A549 (cell line): ENCODE data around the gene NACC2. TPM values are rescaled to one million over a fixed set of nuclear protein-coding genes. Genes with fewer than 3 reads are reported as not detected.

ENCODE experiments used
- ATAC-seq, 2 experiments: fragments of 200-7000 bp in 1 of 2; fragments of >200 bp in 1 of 2; cut with Nextera tagmentation in 1 of 2; cut with Tn5 transposase in 1 of 2; 3 replicates each; pipeline versions ENCODE4 v1.8.0 to v1.9.1; 2018 to 2020; ENCODE audit warnings: mild to moderate bottlenecking in 1 of 2, moderate library complexity in 1 of 2
- CTCF ChIA-PET: fragments of 300-600 bp; sonication (Branson Sonifier 250); formaldehyde crosslinking; extraction: SDS; loops from one replicate; lab custom pipeline; 2021; ENCODE audit warnings: antibody characterized with exemption, inconsistent platforms; lab: Yijun Ruan, JAX
- POLR2A ChIA-PET: fragments of 350-600 bp; formaldehyde crosslinking; extraction: SDS; loops from one replicate; lab custom pipeline; 2021; ENCODE audit warnings: antibody characterized with exemption, inconsistent platforms; lab: Yijun Ruan, JAX
- DNase-seq, 2 experiments: peaks; one replicate each; pipeline versions ENCODE4 v3.0.0 to v3.0.0-alpha.2; 2011 to 2016; ENCODE audit warnings: low read depth in 1 of 2, low spot score in 1 of 2
- FAIRE-seq: peaks from 2 replicates; lab custom pipeline; 2011; peaks lifted over from hg19 to GRCh38; lab: Jason Lieb, UNC
- H3K27ac ChIP-seq, 2 experiments: fragments of >200 bp; sonication (Bioruptor Twin); formaldehyde crosslinking; 3 replicates each; pipeline ENCODE4 v1.5.1; 2016 to 2017
- H3K4me1 ChIP-seq: fragments of >200 bp; sonication (Bioruptor Twin); formaldehyde crosslinking; 3 replicates; pipeline ENCODE4 v1.6.1; 2016
- H3K4me2 ChIP-seq: fragments of >200 bp; sonication (Bioruptor Twin); formaldehyde crosslinking; 3 replicates; pipeline ENCODE4 v1.6.1; 2016
- H3K4me3 ChIP-seq: fragments of >200 bp; sonication (Bioruptor Twin); formaldehyde crosslinking; 3 replicates; pipeline ENCODE4 v1.5.1; 2016
- H3K9me3 ChIP-seq: fragments of >200 bp; sonication (Bioruptor Twin); formaldehyde crosslinking; 3 replicates; pipeline ENCODE4 v1.6.1; 2016
- CBX2 ChIP-seq: fragments of 200-600 bp; sonication (generic); IDR thresholded peaks from 2 replicates; pipeline ENCODE4 v1.6.1; 2016; ENCODE audit warnings: low read depth, mild to moderate bottlenecking, borderline replicate concordance
- CHD2 ChIP-seq: fragments of 150-350 bp; IDR thresholded peaks from 2 replicates; pipeline ENCODE4 v1.6.1; 2014; ENCODE audit warnings: low read length; ENCODE audit not compliant: partially characterized antibody
- E2F6 ChIP-seq: IDR thresholded peaks from 2 replicates; pipeline ENCODE4 v1.6.1; 2012; ENCODE audit warnings: low read depth, borderline replicate concordance
- EP300 ChIP-seq, 2 experiments: fragments of >200 bp; sonication (Bioruptor Twin); formaldehyde crosslinking; IDR thresholded peaks; 2 replicates in 1 of 2; 3 replicates in 1 of 2; pipeline ENCODE4 v1.6.1; 2016 to 2017
- FOSB ChIP-seq: fragments of 250-450 bp; sonication (Bioruptor Pico); IDR thresholded peaks from 2 replicates; pipeline ENCODE4 v1.5.0; 2020; ENCODE audit warnings: mild to moderate bottlenecking, moderate library complexity
- FOXS1 ChIP-seq: fragments of 250-450 bp; sonication (Bioruptor Pico); IDR thresholded peaks from 2 replicates; pipeline ENCODE4 v1.5.0; 2020; ENCODE audit warnings: mild to moderate bottlenecking, moderate library complexity
- HES2 ChIP-seq: fragments of >200 bp; sonication (Bioruptor Twin); formaldehyde crosslinking; IDR thresholded peaks from 2 replicates; pipeline ENCODE4 v1.6.1; 2016
- HEYL ChIP-seq: fragments of 250-450 bp; sonication (Bioruptor Pico); IDR thresholded peaks from 2 replicates; pipeline ENCODE4 v1.8.0; 2021; ENCODE audit warnings: mild to moderate bottlenecking, moderate library complexity
- HMGXB4 ChIP-seq: fragments of 250-450 bp; sonication (Bioruptor Pico); IDR thresholded peaks from 2 replicates; pipeline ENCODE4 v1.5.0; 2021; ENCODE audit warnings: mild to moderate bottlenecking, moderate library complexity, borderline replicate concordance
- HOXB13 ChIP-seq: fragments of 250-450 bp; sonication (Bioruptor Pico); IDR thresholded peaks from 2 replicates; pipeline ENCODE4 v1.5.0; 2020; ENCODE audit warnings: low read depth, mild to moderate bottlenecking, moderate library complexity
- JUN ChIP-seq, 2 experiments: fragments of >200 bp; sonication (Bioruptor Twin); formaldehyde crosslinking; IDR thresholded peaks; 2 replicates in 1 of 2; 3 replicates in 1 of 2; pipeline ENCODE4 v1.6.1; 2016 to 2017
- JUNB ChIP-seq: fragments of >200 bp; sonication (Bioruptor Twin); formaldehyde crosslinking; IDR thresholded peaks from 2 replicates; pipeline ENCODE4 v1.6.1; 2016
- KDM1A ChIP-seq: fragments of 200-600 bp; sonication (generic); IDR thresholded peaks from 2 replicates; pipeline ENCODE4 v1.6.1; 2016; ENCODE audit warnings: low read depth, mild to moderate bottlenecking
- MAFK ChIP-seq: fragments of 450-650 bp; IDR thresholded peaks from 2 replicates; pipeline ENCODE4 v1.6.1; 2014; ENCODE audit not compliant: partially characterized antibody
- MYC ChIP-seq: IDR thresholded peaks from 2 replicates; pipeline ENCODE4 v1.6.1; 2012; ENCODE audit warnings: mild to moderate bottlenecking, inconsistent platforms, low read length, improper control_type of control experiment, borderline replicate concordance
- NFE2L2 ChIP-seq: fragments of 150-350 bp; conservative IDR thresholded peaks from 2 replicates; pipeline ENCODE4 v1.6.1; 2014; ENCODE audit warnings: low read length
- PHF8 ChIP-seq: fragments of 200-600 bp; sonication (generic); IDR thresholded peaks from 2 replicates; pipeline ENCODE4 v1.6.1; 2016; ENCODE audit warnings: low read depth, mild to moderate bottlenecking, antibody characterized with exemption, moderate library complexity, borderline replicate concordance
- POLR2AphosphoS2 ChIP-seq: conservative IDR thresholded peaks from 2 replicates; pipeline ENCODE4 v1.6.1; 2012; ENCODE audit warnings: low read length, improper control_type of control experiment, inconsistent platforms
- RFX5 ChIP-seq: fragments of 450-650 bp; IDR thresholded peaks from 2 replicates; pipeline ENCODE4 v1.7.1; 2014; ENCODE audit warnings: antibody characterized with exemption, mild to moderate bottlenecking, moderate library complexity
- SMC3 ChIP-seq: fragments of >200 bp; sonication (Bioruptor Twin); formaldehyde crosslinking; IDR thresholded peaks from 3 replicates; pipeline ENCODE4 v1.6.1; 2018; ENCODE audit warnings: inconsistent platforms
- TP53 ChIP-seq: fragments of 250-450 bp; sonication (Bioruptor Pico); IDR thresholded peaks from 2 replicates; pipeline ENCODE4 v1.5.0; 2021; ENCODE audit warnings: mild to moderate bottlenecking, moderate library complexity
- USF2 ChIP-seq: fragments of 450-650 bp; IDR thresholded peaks from 2 replicates; pipeline ENCODE4 v1.6.1; 2014; ENCODE audit warnings: antibody characterized with exemption
- ZC3H11A ChIP-seq: fragments of 450-650 bp; IDR thresholded peaks from 2 replicates; pipeline ENCODE4 v1.6.1; 2014; ENCODE audit warnings: antibody characterized with exemption, mild to moderate bottlenecking
- ZNF302 ChIP-seq: fragments of 250-450 bp; sonication (Bioruptor Pico); IDR thresholded peaks from 2 replicates; pipeline ENCODE4 v1.9.0; 2021; ENCODE audit warnings: inconsistent platforms, mild to moderate bottlenecking, moderate library complexity
- ZSCAN20 ChIP-seq: fragments of 250-450 bp; sonication (Bioruptor Pico); IDR thresholded peaks from 2 replicates; pipeline ENCODE4 v1.8.0; 2022; ENCODE audit warnings: mild to moderate bottlenecking, moderate library complexity
- WGBS: methylation state at CpG from one replicate; pipeline ENCODE4 v1.1.6; 2017; ENCODE audit errors: missing lambda C conversion rate; 5-methylcytosine and 5-hydroxymethylcytosine counted together
- polyA plus RNA-seq, 4 experiments: library from polyadenylated mRNA; depleted of rRNA in 3 of 4; stranded (reverse); fragments of >200 nt; fragmentation: RNase III in 1 of 4; extraction: RNeasy Plus Mini Kit Qiagen cat#74134 plus additional on column Dnase treatment in 1 of 4; gene quantifications; 2 replicates in 3 of 4; 3 replicates in 1 of 4; pipeline ENCODE4 v1.2.3, GENCODE V29; 2011 to 2017
- TF ChIP-seq, protein P1 (sequence below): fragments of >200 bp; sonication (Bioruptor Twin); formaldehyde crosslinking; IDR thresholded peaks from 3 replicates; pipeline ENCODE4 v1.6.1; 2016
- TF ChIP-seq, protein P2 (sequence below): fragments of 150-350 bp; IDR thresholded peaks from 2 replicates; pipeline ENCODE4 v1.6.1; 2014; ENCODE audit warnings: low read depth, mild to moderate bottlenecking, low read length

Gene NACC2
- polyA plus RNA-seq, 2 of the 4 experiments (the other 2 are of a cell fraction), result 16.1 to 28.4 TPM

GRCh38 chr9:136136127-136136925 is 41.2 kb upstream of the NACC2 start:
- FAIRE-seq (no peak), DNase-seq (no peak), ATAC-seq (no peak)
- CTCF ChIA-PET, result interaction anchor here (0.6 to 3.4 kb wide), 7 partner anchors 11 to 169 kb away, joined by 3 to 22 read pairs (median 6); no protein-coding TSS in a partner anchor
- no peak overlapping the region for H3K27ac ChIP-seq
- H3K9me3 ChIP-seq, result no peaks in the 10 kb centered on the region
- 65% methylated on average over 31 of the region's 33 CpGs for WGBS
- H3K4me3 ChIP-seq, result no peak overlapping the region
- H3K4me2 ChIP-seq, result no peak overlapping the region
- TF ChIP-seq MYC (no peak), MAFK (no peak), FOXS1 (CRISPR knock-in tag) (no peak), CHD2 (no peak), FOSB (CRISPR knock-in tag) (no peak), E2F6 (no peak), HOXB13 (CRISPR knock-in tag) (no peak), SMC3 (no peak), NFE2L2 (no peak), ZC3H11A (no peak), KDM1A (no peak), TP53 (CRISPR knock-in tag) (no peak), ZSCAN20 (CRISPR knock-in tag) (no peak), POLR2AphosphoS2 (no peak), JUN (IDR thresholded peaks at IDR 0.05) (no peak), HEYL (CRISPR knock-in tag) (no peak), RFX5 (no peak)
- TF ChIP-seq, protein P1, sequence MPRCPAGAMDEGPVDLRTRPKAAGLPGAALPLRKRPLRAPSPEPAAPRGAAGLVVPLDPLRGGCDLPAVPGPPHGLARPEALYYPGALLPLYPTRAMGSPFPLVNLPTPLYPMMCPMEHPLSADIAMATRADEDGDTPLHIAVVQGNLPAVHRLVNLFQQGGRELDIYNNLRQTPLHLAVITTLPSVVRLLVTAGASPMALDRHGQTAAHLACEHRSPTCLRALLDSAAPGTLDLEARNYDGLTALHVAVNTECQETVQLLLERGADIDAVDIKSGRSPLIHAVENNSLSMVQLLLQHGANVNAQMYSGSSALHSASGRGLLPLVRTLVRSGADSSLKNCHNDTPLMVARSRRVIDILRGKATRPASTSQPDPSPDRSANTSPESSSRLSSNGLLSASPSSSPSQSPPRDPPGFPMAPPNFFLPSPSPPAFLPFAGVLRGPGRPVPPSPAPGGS, result no peak
- TF ChIP-seq, protein P2, sequence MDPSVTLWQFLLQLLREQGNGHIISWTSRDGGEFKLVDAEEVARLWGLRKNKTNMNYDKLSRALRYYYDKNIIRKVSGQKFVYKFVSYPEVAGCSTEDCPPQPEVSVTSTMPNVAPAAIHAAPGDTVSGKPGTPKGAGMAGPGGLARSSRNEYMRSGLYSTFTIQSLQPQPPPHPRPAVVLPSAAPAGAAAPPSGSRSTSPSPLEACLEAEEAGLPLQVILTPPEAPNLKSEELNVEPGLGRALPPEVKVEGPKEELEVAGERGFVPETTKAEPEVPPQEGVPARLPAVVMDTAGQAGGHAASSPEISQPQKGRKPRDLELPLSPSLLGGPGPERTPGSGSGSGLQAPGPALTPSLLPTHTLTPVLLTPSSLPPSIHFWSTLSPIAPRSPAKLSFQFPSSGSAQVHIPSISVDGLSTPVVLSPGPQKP, result no peak
- POLR2A ChIA-PET, result no interaction called here
- H3K4me1 ChIP-seq, result peaks cover 8% of the 10 kb centered on the region; the same call in 2 of the 3 replicates

DNA sequence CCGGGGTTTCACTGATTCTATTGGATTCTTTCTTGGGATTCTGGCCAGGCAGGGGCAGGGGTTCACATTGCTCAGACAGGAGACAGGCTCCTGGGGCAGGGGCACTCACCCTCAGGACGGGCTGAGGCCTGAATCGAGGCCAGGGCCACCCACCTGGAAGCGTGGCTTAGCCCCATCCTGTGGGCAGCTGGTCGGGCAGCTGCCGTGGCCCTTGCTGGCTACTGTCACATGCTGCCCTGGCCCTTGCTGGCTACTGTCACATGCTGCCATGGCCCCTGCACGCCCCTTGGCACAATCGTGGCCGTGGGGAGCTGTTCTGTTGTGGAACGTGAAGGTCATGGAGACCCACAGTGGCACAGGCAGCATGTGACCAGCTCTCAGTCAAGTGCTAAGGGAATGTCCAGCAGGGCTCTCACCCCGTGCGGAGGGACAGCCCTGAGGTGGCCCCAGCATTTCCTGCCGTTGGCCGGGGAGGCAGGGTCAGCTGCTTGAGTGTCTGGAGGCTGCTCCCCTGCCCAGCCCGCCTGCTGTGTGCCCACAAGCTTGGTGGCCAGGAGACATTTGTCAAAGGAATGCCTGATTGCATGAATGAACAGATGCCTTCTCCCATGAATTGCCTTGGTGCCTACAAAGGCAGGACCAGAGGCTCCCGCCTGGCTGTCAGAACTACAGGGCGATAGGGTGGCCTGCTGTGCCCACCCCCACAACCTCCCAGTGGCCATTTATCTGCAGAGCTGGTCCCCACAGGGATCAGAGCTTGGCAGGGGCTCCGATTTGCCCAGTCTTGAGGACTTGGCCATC is 40.4 kb upstream of the NACC2 start:
- no peak for ATAC-seq
- Histone ChIP-seq H3K4me2 (no peak overlapping the region), H3K4me1 (peaks cover 8% of the 10 kb centered on the region; the same call in 2 of the 3 replicates), H3K9me3 (no peaks in the 10 kb centered on the region), H3K27ac (no peak overlapping the region), H3K4me3 (no peak overlapping the region)
- FAIRE-seq, result no peak
- DNase-seq, result no peak
- ChIA-PET CTCF (interaction anchor here (1.2 to 3.4 kb wide), 6 partner anchors 12 to 169 kb away, joined by 3 to 22 read pairs (median 6); no protein-coding TSS in a partner anchor), POLR2A (no interaction called here)
- WGBS, result 35% methylated on average over 6 of the region's 18 CpGs
- no peak for TF ChIP-seq CBX2
- TF ChIP-seq HMGXB4, result no peak
- TF ChIP-seq HES2, result no peak
- no peak for TF ChIP-seq USF2
- TF ChIP-seq NFE2L2, result no peak
- TF ChIP-seq ZSCAN20 (CRISPR knock-in tag), result no peak
- no peak for TF ChIP-seq EP300 (IDR thresholded peaks at IDR 0.05)
- no peak for TF ChIP-seq ZNF302 (CRISPR knock-in tag)
- TF ChIP-seq, protein P2, result no peak
- no peak for TF ChIP-seq PHF8
- no peak for TF ChIP-seq HEYL (CRISPR knock-in tag)
- TF ChIP-seq KDM1A, result no peak
- TF ChIP-seq JUNB, result no peak
